GM19240 (cell line): ENCODE measurements around the gene KDM3A.
"Not testable (repeated sequence)": the region's sequence is repeated elsewhere in the genome, so short reads cannot be mapped to it uniquely, and the experiment has no call there.

ENCODE experiments used
- DNase-seq: peaks from one replicate; pipeline ENCODE4 v3.0.0; 2011; ENCODE audit warnings: low spot score; ENCODE audit not compliant: insufficient read length

KDM3A gene

GRCh38 chr2:86476092-86476491 is 34.9 kb downstream of the KDM3A start:
- no peak for DNase-seq

GRCh38 chr2:86476918-86477317 is 35.7 kb downstream of the KDM3A start:
- no peak for DNase-seq

GRCh38 chr2:86477349-86477748 is 36.2 kb downstream of the KDM3A start:
- DNase-seq: no peak

GRCh38 chr2:86480105-86480504 is 38.9 kb downstream of the KDM3A start:
- DNase-seq: no peak

GRCh38 chr2:86482034-86482433 is 40.9 kb downstream of the KDM3A start:
- no peak for DNase-seq

- DNase-seq: no peak
These were observed 43.2 kb downstream of the KDM3A start for GRCh38 chr2:86484385-86484784.

- DNase-seq: no peak
These were observed 43.9 kb downstream of the KDM3A start for GRCh38 chr2:86485103-86485502.

- DNase-seq: no peak
These were observed 44.6 kb downstream of the KDM3A start for GRCh38 chr2:86485802-86486201.

GRCh38 chr2:86487062-86487461 is 45.9 kb downstream of the KDM3A start:
- DNase-seq: no peak

- DNase-seq: no peak
These were observed 47.5 kb downstream of the KDM3A start for GRCh38 chr2:86488561-86489250.

- no peak for DNase-seq
These were observed 48.4 kb downstream of the KDM3A start for GRCh38 chr2:86489542-86489941.

- no peak for DNase-seq
These were observed 49.1 kb downstream of the KDM3A start for GRCh38 chr2:86490245-86490644.

GRCh38 chr2:86491088-86491487 is 49.9 kb downstream of the KDM3A start:
- no peak for DNase-seq

- no peak for DNase-seq
These were observed 50.9 kb downstream of the KDM3A start for GRCh38 chr2:86492048-86492453.

GRCh38 chr2:86496391-86496790 is 55.2 kb downstream of the KDM3A start:
- not testable (repeated sequence) for DNase-seq

GRCh38 chr2:86498468-86499260 is 57.5 kb downstream of the KDM3A start:
- DNase-seq: no peak

GRCh38 chr2:86499326-86499725 is 58.2 kb downstream of the KDM3A start:
- DNase-seq: no peak

- no peak for DNase-seq
These were observed 59.3 kb downstream of the KDM3A start for GRCh38 chr2:86500325-86501083.

- DNase-seq: no peak
These were observed 66.4 kb downstream of the KDM3A start for GRCh38 chr2:86507600-86507999.

- no peak for DNase-seq
These were observed 69.3 kb downstream of the KDM3A start for GRCh38 chr2:86510436-86510933.

- DNase-seq: no peak
These were observed 70.9 kb downstream of the KDM3A start for GRCh38 chr2:86512034-86512433.

- no peak for DNase-seq
These were observed 71.7 kb downstream of the KDM3A start for GRCh38 chr2:86512892-86513291.
